Muscle of leg (tissue), 11 donors: ENCODE data around the gene COQ2. TPM values are rescaled to one million over a fixed set of nuclear protein-coding genes. Genes with fewer than 3 reads are reported as not detected.

ENCODE experiments used
- DNase-seq: peaks from one replicate; pipeline ENCODE4 v3.0.0; 2013
- H3K27ac ChIP-seq: one replicate; pipeline ENCODE4 v1.5.1; 2013; ENCODE audit warnings: mild to moderate bottlenecking, low read length, control low read depth
- H3K27me3 ChIP-seq: one replicate; pipeline ENCODE4 v1.6.1; 2013; ENCODE audit warnings: low read length; ENCODE audit not compliant: control insufficient read depth, insufficient read depth
- H3K36me3 ChIP-seq: one replicate; pipeline ENCODE4 v1.6.1; 2013; ENCODE audit warnings: low read length; ENCODE audit not compliant: control insufficient read depth, insufficient read depth
- H3K4me1 ChIP-seq: one replicate; pipeline ENCODE4 v1.6.1; 2013; ENCODE audit warnings: low read length; ENCODE audit not compliant: control insufficient read depth, insufficient read depth
- H3K4me3 ChIP-seq: one replicate; pipeline ENCODE4 v1.5.1; 2013; ENCODE audit warnings: low read length, control low read depth
- H3K9me3 ChIP-seq: replicated peaks from 2 replicates; pipeline ENCODE4 v1.6.1; 2013; ENCODE audit warnings: low read depth, low read length; ENCODE audit not compliant: control insufficient read depth
- WGBS: methylation state at CpG from one replicate; pipeline ENCODE4 v1.1.5; 2013; ENCODE audit warnings: missing lambda C conversion rate; ENCODE audit not compliant: insufficient coverage; 5-methylcytosine and 5-hydroxymethylcytosine counted together
- polyA plus RNA-seq, 8 donors: library from polyadenylated mRNA; unstranded; fragments of 120-200 nt; gene quantifications; one replicate each; pipeline versions ENCODE4 v1.2.1 to v1.2.3, GENCODE V29; 2013; ENCODE audit warnings: inconsistent platforms in 1 of 8, low replicate concordance in 1 of 8; ENCODE audit not compliant: insufficient read length in 8 of 8, insufficient read depth in 1 of 8
- total RNA-seq: library from RNA; stranded (reverse); fragments of 120-200 nt; gene quantifications from one replicate; pipeline ENCODE4 v1.2.4, GENCODE V29; 2013

Gene COQ2
- total and polyA plus RNA-seq, 9 donors = 7.7 to 12.2 (median 9.3) TPM

- H3K27ac ChIP-seq = no peak overlapping the region
- no CpG with 5 or more reads among the region's 2 CpGs for WGBS
- no peak for DNase-seq
- no peaks in the 10 kb centered on the region for H3K9me3 ChIP-seq
- no peak overlapping the region for H3K4me3 ChIP-seq
- no peaks in the 10 kb centered on the region for H3K27me3 ChIP-seq
- peaks cover 13% of the 10 kb centered on the region for H3K36me3 ChIP-seq
- H3K4me1 ChIP-seq = no peaks in the 10 kb centered on the region
These were observed 16.1 kb downstream of the COQ2 start for GRCh38 chr4:83268491-83268890.

- H3K36me3 ChIP-seq = peaks cover 16% of the 10 kb centered on the region
These were observed 16.6 kb downstream of the COQ2 start for GRCh38 chr4:83267830-83268475.

GRCh38 chr4:83267121-83267829, 17.3 kb downstream of the COQ2 start:
- Histone ChIP-seq H3K4me1 (no peaks in the 10 kb centered on the region), H3K27ac (no peak overlapping the region), H3K27me3 (no peaks in the 10 kb centered on the region), H3K9me3 (no peaks in the 10 kb centered on the region), H3K4me3 (no peak overlapping the region), H3K36me3 (peaks cover 16% of the 10 kb centered on the region)
- WGBS = 86% methylated on average over 1 of the region's 7 CpGs
- no peak for DNase-seq

More at GRCh38 chr4:83267830-83268475, 16.6 kb downstream of the COQ2 start:
- Histone ChIP-seq H3K9me3 (no peaks in the 10 kb centered on the region), H3K4me3 (no peak overlapping the region), H3K27me3 (no peaks in the 10 kb centered on the region), H3K4me1 (no peaks in the 10 kb centered on the region), H3K27ac (no peak overlapping the region)
- DNase-seq = no peak
- no CpG with 5 or more reads among the region's 3 CpGs for WGBS

- no peaks in the 10 kb centered on the region for H3K9me3 ChIP-seq
- peaks cover 16% of the 10 kb centered on the region for H3K36me3 ChIP-seq
- no peaks in the 10 kb centered on the region for H3K27me3 ChIP-seq
- no peaks in the 10 kb centered on the region for H3K4me1 ChIP-seq
- no peak overlapping the region for H3K4me3 ChIP-seq
- no peak for DNase-seq
- no CpG with 5 or more reads among the region's 1 CpG for WGBS
- no peak overlapping the region for H3K27ac ChIP-seq
These were observed 17.9 kb downstream of the COQ2 start for GRCh38 chr4:83266689-83267088.

GRCh38 chr4:83263106-83263505, 21.5 kb downstream of the COQ2 start:
- Histone ChIP-seq H3K27ac (no peak overlapping the region), H3K4me1 (peaks cover 2% of the 10 kb centered on the region), H3K9me3 (no peaks in the 10 kb centered on the region), H3K4me3 (no peak overlapping the region), H3K27me3 (no peaks in the 10 kb centered on the region), H3K36me3 (peaks cover 10% of the 10 kb centered on the region)
- no peak for DNase-seq
- WGBS = 64% methylated on average over 1 of the region's 1 CpG

GRCh38 chr4:83262682-83263081, 21.9 kb downstream of the COQ2 start:
- DNase-seq = no peak
- no CpG with 5 or more reads among the region's 2 CpGs for WGBS
- H3K36me3 ChIP-seq = peaks cover 10% of the 10 kb centered on the region
- no peak overlapping the region for H3K27ac ChIP-seq
- H3K4me1 ChIP-seq = peaks cover 2% of the 10 kb centered on the region
- no peaks in the 10 kb centered on the region for H3K27me3 ChIP-seq
- no peak overlapping the region for H3K4me3 ChIP-seq
- H3K9me3 ChIP-seq = no peaks in the 10 kb centered on the region

GRCh38 chr4:83261307-83261706, 23.3 kb downstream of the COQ2 start:
- no peak overlapping the region for H3K27ac ChIP-seq

GRCh38 chr4:83259586-83259985, 25.0 kb downstream of the COQ2 start:
- Histone ChIP-seq H3K4me1 (peaks cover 2% of the 10 kb centered on the region), H3K27me3 (no peaks in the 10 kb centered on the region), H3K4me3 (no peak overlapping the region), H3K27ac (no peak overlapping the region), H3K9me3 (no peaks in the 10 kb centered on the region), H3K36me3 (peaks cover 5% of the 10 kb centered on the region)
- no CpG with 5 or more reads among the region's 1 CpG for WGBS
- DNase-seq = no peak

More at GRCh38 chr4:83261307-83261706, 23.3 kb downstream of the COQ2 start:
- Histone ChIP-seq H3K4me3 (no peak overlapping the region), H3K36me3 (peaks cover 10% of the 10 kb centered on the region), H3K9me3 (no peaks in the 10 kb centered on the region), H3K27me3 (no peaks in the 10 kb centered on the region), H3K4me1 (peaks cover 2% of the 10 kb centered on the region)
- no peak for DNase-seq
- WGBS = 86% methylated on average over 3 of the region's 5 CpGs

GRCh38 chr4:83258461-83258860, 26.1 kb downstream of the COQ2 start:
- Histone ChIP-seq H3K9me3 (no peaks in the 10 kb centered on the region), H3K27ac (no peak overlapping the region), H3K4me1 (peaks cover 2% of the 10 kb centered on the region), H3K27me3 (no peaks in the 10 kb centered on the region), H3K4me3 (no peak overlapping the region), H3K36me3 (peaks cover 5% of the 10 kb centered on the region)
- DNase-seq = no peak

GRCh38 chr4:83257811-83258210, 26.8 kb downstream of the COQ2 start:
- no peaks in the 10 kb centered on the region for H3K9me3 ChIP-seq
- WGBS = 76% methylated on average over 7 of the region's 7 CpGs
- H3K36me3 ChIP-seq = peaks cover 3% of the 10 kb centered on the region
- H3K27ac ChIP-seq = no peak overlapping the region
- H3K4me1 ChIP-seq = peaks cover 2% of the 10 kb centered on the region
- DNase-seq = no peak
- H3K27me3 ChIP-seq = no peaks in the 10 kb centered on the region
- no peak overlapping the region for H3K4me3 ChIP-seq
